HUES64 (cell line): ENCODE results near the gene UBE2L3.
A peak's percentile ranks its signal among the peaks of the same experiment; 100 is the strongest.
"Not testable (repeated sequence)": the region's sequence is repeated elsewhere in the genome, so short reads cannot be mapped to it uniquely, and the experiment has no call there.

Experiments
- H3K27ac ChIP-seq: 2 replicates; pipeline ENCODE4 v1.7.0; 2013; ENCODE audit warnings: low read depth, low read length, inconsistent platforms
- H3K27me3 ChIP-seq: 2 replicates; pipeline ENCODE4 v1.6.1; 2013; ENCODE audit warnings: mild to moderate bottlenecking, low read length; ENCODE audit not compliant: insufficient read depth
- H3K36me3 ChIP-seq: 2 replicates; pipeline ENCODE4 v1.6.1; 2013; ENCODE audit warnings: mild to moderate bottlenecking, low read length; ENCODE audit not compliant: insufficient read depth
- H3K4me1 ChIP-seq: 2 replicates; pipeline ENCODE4 v1.6.1; 2013; ENCODE audit warnings: mild to moderate bottlenecking, low read length, moderate library complexity; ENCODE audit not compliant: insufficient read depth
- H3K4me3 ChIP-seq: 2 replicates; pipeline ENCODE4 v1.5.1; 2013; ENCODE audit warnings: mild to moderate bottlenecking, low read length, moderate library complexity
- H3K9ac ChIP-seq: 2 replicates; pipeline ENCODE4 v1.6.1; 2013; ENCODE audit warnings: mild to moderate bottlenecking, low read depth, low read length
- H3K9me3 ChIP-seq: 2 replicates; pipeline ENCODE4 v1.6.1; 2013; ENCODE audit warnings: low read depth, low read length; ENCODE audit not compliant: insufficient read depth
- WGBS: fragments of 150-250, 120-280 bp; methylation state at CpG from one replicate; pipeline ENCODE4 v1.1.7; 2013; ENCODE audit warnings: missing lambda C conversion rate; 5-methylcytosine and 5-hydroxymethylcytosine counted together

The UBE2L3 gene

GRCh38 chr22:21609556-21610157, 42.1 kb downstream of the UBE2L3 start:
- not testable (repeated sequence) for H3K4me3 ChIP-seq

GRCh38 chr22:21611210-21611977, 43.9 kb downstream of the UBE2L3 start:
- Histone ChIP-seq H3K4me1 (no peaks in the 10 kb centered on the region), H3K27ac (no peak overlapping the region), H3K36me3 (peaks cover 54% of the 10 kb centered on the region), H3K4me3 (no peak overlapping the region), H3K27me3 (no peaks in the 10 kb centered on the region), H3K9ac (no peak overlapping the region), H3K9me3 (no peaks in the 10 kb centered on the region)
- 96% methylated on average over 4 of the region's 4 CpGs for WGBS

More at GRCh38 chr22:21609556-21610157, 42.1 kb downstream of the UBE2L3 start:
- not testable (repeated sequence) for H3K27ac ChIP-seq, H3K4me1 ChIP-seq, H3K27me3 ChIP-seq, H3K9me3 ChIP-seq, H3K9ac ChIP-seq
- 93% methylated on average over 9 of the region's 11 CpGs for WGBS
- H3K36me3 ChIP-seq, result peaks cover 46% of the 10 kb centered on the region

- H3K9me3 ChIP-seq, result no peaks in the 10 kb centered on the region
- 93% methylated on average over 7 of the region's 7 CpGs for WGBS
Observed at GRCh38 chr22:21612858-21613257, 45.3 kb downstream of the UBE2L3 start.

DNA sequence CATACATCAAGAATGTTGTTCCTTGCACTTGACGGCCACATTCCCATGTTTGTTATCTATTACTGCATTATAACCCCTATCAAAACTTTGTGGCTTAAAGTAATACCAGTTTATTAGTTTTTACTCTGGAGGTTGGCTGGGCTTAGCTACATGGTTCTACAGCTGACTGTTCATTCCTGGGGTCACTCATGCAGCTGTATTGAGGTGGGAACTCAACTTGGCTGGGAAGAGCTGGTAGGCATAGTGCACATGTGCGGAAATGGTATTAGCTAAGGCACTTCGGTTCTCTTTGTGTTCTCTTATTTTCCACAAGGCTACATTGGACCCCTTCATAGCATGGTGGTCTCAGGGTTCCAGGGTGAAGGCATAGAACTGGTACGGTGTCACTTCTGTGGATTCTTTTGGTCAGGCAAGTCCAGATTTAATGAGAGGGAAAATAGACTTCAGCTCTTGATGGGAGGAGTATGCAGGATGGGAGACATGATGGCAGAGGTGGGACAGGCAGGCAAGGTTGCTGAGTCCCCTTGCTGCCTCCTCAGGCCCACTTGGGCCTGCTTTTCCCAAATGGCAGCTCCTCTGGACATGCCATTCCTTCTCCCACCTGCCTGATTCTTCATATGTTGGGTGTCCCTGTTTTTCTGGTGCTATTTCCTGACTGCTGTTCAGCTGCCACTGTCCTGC, 46.2 kb downstream of the UBE2L3 start:
- Histone ChIP-seq H3K9ac (no peak overlapping the region), H3K36me3 (peaks cover 54% of the 10 kb centered on the region)
- WGBS, result 95% methylated on average over 4 of the region's 4 CpGs

More at GRCh38 chr22:21612858-21613257, 45.3 kb downstream of the UBE2L3 start:
- Histone ChIP-seq H3K4me1 (no peaks in the 10 kb centered on the region), H3K27ac (no peak overlapping the region), H3K9ac (no peak overlapping the region), H3K27me3 (no peaks in the 10 kb centered on the region), H3K4me3 (no peak overlapping the region), H3K36me3 (peaks cover 54% of the 10 kb centered on the region)

GRCh38 chr22:21615731-21616130, 48.2 kb downstream of the UBE2L3 start:
- no peak overlapping the region for H3K4me3 ChIP-seq
- no peaks in the 10 kb centered on the region for H3K4me1 ChIP-seq
- no peak overlapping the region for H3K9ac ChIP-seq
- H3K9me3 ChIP-seq, result no peaks in the 10 kb centered on the region
- H3K27me3 ChIP-seq, result no peaks in the 10 kb centered on the region
- 93% methylated on average over 4 of the region's 4 CpGs for WGBS
- peaks cover 39% of the 10 kb centered on the region for H3K36me3 ChIP-seq
- H3K27ac ChIP-seq, result no peak overlapping the region

More for the DNA sequence above, 46.2 kb downstream of the UBE2L3 start:
- Histone ChIP-seq H3K4me1 (no peaks in the 10 kb centered on the region), H3K4me3 (no peak overlapping the region), H3K27ac (no peak overlapping the region), H3K9me3 (no peaks in the 10 kb centered on the region), H3K27me3 (no peaks in the 10 kb centered on the region)

DNA sequence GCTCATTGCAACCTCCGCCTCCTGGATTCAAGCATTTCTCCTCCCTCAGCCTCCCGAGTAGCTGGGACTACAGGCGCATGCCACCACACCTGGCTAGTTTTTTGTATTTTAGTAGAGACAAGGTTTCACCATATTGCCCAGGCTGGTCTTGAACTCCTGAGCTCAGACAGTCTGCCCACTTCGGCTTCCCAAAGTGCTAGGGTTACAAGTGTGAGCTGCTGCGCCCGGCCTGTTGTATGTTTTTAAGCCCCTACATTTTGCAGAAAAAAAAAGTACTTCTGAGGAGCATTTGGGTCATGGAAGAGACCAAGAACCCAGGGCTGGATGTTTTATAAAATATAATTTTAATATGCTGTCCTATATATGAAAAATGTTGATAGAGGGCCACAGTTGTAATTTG, 49.8 kb downstream of the UBE2L3 start:
- H3K27me3 ChIP-seq, H3K9me3 ChIP-seq, H3K9ac ChIP-seq, H3K27ac ChIP-seq, H3K4me3 ChIP-seq, H3K4me1 ChIP-seq: not testable (repeated sequence)
- peaks cover 30% of the 10 kb centered on the region for H3K36me3 ChIP-seq
- WGBS, result 97% methylated on average over 6 of the region's 6 CpGs

DNA sequence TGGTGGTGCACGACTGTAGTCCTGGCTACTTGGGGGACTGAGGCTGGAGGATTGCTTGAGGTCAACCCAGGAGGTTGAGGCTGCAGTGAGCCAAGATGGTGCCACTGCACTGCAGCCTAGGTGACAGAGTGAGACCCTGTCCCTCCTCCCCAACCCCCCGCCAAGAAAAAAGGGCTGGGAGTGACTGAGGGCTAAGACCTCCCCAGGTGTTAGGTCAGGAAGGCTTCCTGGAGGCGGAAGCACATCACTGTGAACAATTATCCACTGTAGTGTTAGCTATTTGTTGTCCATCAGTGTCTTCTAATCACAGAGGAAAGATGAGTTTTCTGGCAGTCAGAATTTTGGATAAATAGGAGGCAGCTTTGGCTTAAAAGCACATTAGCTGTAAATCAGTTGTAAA, 53.5 kb downstream of the UBE2L3 start:
- H3K9me3 ChIP-seq, result no peaks in the 10 kb centered on the region
- no peaks in the 10 kb centered on the region for H3K4me1 ChIP-seq
- WGBS, result 91% methylated on average over 3 of the region's 3 CpGs
- no peak overlapping the region for H3K27ac ChIP-seq
- no peak overlapping the region for H3K4me3 ChIP-seq
- peaks cover 18% of the 10 kb centered on the region for H3K36me3 ChIP-seq
- no peak overlapping the region for H3K9ac ChIP-seq
- H3K27me3 ChIP-seq, result no peaks in the 10 kb centered on the region

DNA sequence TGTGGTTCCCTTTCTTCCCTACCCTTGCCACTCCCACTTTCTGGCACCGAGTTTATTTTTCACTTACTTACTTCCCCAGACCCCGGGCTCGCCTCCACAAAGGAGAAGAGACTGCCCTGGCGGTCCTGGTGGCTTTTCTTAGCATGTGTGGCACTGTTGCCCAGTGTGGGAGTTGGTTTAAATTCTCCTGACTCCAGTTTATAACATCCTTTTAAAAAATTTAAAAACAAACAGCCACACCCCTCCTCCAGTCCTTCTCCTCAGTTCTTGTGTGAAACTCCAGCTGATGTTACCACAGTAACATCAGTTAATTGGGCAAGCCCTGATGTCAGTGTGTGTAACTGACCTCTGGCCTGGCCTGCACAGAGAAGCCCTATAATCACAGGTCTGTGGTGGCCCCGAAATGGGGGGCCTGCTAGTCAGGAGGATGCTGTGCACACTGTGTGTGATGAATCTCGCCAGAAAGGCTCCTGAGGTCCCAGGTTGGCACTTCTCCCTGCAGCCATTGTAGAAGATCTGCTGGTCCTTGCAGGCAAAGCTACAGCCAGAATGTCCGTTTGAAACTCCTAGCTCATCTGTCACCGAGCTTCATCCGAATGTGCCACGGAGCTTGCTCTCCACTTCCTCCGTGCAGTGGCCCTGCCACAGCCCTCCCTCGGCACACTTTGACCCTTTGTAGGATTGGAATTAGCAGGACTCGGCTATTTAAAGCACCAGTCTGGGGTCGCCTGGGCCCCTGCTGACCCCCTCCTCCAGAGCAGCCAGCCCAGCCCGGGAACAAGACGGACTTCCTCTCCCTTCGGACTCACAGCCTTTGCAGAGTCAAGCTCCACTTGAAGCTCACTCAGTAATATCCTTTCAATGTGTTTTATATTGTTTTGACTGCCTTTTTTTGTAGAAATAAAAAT, 54.8 kb downstream of the UBE2L3 start:
- Histone ChIP-seq H3K4me1 (no peaks in the 10 kb centered on the region), H3K9me3 (no peaks in the 10 kb centered on the region), H3K27me3 (no peaks in the 10 kb centered on the region), H3K36me3 (peaks cover 20% of the 10 kb centered on the region), H3K9ac (no peak overlapping the region), H3K27ac (no peak overlapping the region), H3K4me3 (no peak overlapping the region)
- WGBS, result 92% methylated on average over 16 of the region's 17 CpGs

- 96% methylated on average over 23 of the region's 23 CpGs for WGBS
- Histone ChIP-seq H3K4me3 (no peak overlapping the region), H3K36me3 (peaks cover 28% of the 10 kb centered on the region), H3K9ac (no peak overlapping the region), H3K27me3 (no peaks in the 10 kb centered on the region), H3K9me3 (no peaks in the 10 kb centered on the region), H3K27ac (no peak overlapping the region), H3K4me1 (no peaks in the 10 kb centered on the region)
Observed at GRCh38 chr22:21622919-21623647, 55.6 kb downstream of the UBE2L3 start.

DNA sequence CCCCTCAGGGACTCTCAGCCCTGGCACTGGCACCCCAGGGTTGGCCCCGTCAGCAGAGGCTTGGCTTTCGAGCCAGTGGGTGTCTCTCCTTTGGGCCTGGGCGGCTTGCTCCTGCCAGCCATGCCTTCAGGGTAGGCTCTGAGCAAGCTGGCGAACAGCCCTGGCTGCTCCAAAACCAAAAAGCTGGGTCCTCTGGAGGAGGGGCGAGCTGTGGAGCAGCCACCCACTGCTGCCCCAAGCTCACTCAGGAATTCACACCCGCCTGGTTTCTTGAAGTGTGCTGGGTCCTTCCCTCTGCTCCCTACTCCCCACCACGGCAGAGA, 56.1 kb downstream of the UBE2L3 start:
- Histone ChIP-seq H3K27me3 (no peaks in the 10 kb centered on the region), H3K9me3 (no peaks in the 10 kb centered on the region), H3K36me3 (peaks cover 32% of the 10 kb centered on the region), H3K9ac (no peak overlapping the region), H3K4me3 (no peak overlapping the region), H3K27ac (0 out of 2 replicates have a peak overlapping the region, but pooled peaks have one; percentile 21), H3K4me1 (no peaks in the 10 kb centered on the region)
- 94% methylated on average over 7 of the region's 7 CpGs for WGBS
